ENCODE measurements around the gene GTF2F2. TPM values are rescaled to one million over a fixed set of nuclear protein-coding genes. Genes with fewer than 3 reads are reported as not detected.
A peak's percentile ranks its signal among the peaks of the same experiment; 100 is the strongest.

The GTF2F2 gene
- total RNA-seq, 1 donor: 19.9 TPM

GRCh38 chr13:45195421-45195820, 75.1 kb downstream of the GTF2F2 start:
- H2AFZ ChIP-seq (ENCODE audit: low read length): no peak overlapping the region
- H3K9me3 ChIP-seq (ENCODE audit: low read depth, low read length): no peaks in the 10 kb centered on the region
- no peaks in the 10 kb centered on the region for H4K20me1 ChIP-seq (ENCODE audit: insufficient read depth, low read length)
- no peak overlapping the region for H3K4me3 ChIP-seq (ENCODE audit: insufficient read depth, low read length)
- TF ChIP-seq, protein P1, sequence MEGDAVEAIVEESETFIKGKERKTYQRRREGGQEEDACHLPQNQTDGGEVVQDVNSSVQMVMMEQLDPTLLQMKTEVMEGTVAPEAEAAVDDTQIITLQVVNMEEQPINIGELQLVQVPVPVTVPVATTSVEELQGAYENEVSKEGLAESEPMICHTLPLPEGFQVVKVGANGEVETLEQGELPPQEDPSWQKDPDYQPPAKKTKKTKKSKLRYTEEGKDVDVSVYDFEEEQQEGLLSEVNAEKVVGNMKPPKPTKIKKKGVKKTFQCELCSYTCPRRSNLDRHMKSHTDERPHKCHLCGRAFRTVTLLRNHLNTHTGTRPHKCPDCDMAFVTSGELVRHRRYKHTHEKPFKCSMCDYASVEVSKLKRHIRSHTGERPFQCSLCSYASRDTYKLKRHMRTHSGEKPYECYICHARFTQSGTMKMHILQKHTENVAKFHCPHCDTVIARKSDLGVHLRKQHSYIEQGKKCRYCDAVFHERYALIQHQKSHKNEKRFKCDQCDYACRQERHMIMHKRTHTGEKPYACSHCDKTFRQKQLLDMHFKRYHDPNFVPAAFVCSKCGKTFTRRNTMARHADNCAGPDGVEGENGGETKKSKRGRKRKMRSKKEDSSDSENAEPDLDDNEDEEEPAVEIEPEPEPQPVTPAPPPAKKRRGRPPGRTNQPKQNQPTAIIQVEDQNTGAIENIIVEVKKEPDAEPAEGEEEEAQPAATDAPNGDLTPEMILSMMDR (IDR thresholded peaks at IDR 0.05; ENCODE audit: extremely low read depth, low read depth, low read length): no peak
- DNase-seq (ENCODE audit: insufficient read length, low spot score, missing footprints): no peak
- H3K4me1 ChIP-seq (ENCODE audit: insufficient read depth, low read length): peaks cover 37% of the 10 kb centered on the region
- peak overlapping the region; percentile 50 for H3K27ac ChIP-seq (ENCODE audit: low read depth, low read length)
- peaks cover 20% of the 10 kb centered on the region for H3K79me2 ChIP-seq (ENCODE audit: insufficient read depth, low read length)
- no peaks in the 10 kb centered on the region for H3K27me3 ChIP-seq (ENCODE audit: insufficient read depth, low read length)
- no peaks in the 10 kb centered on the region for H3K36me3 ChIP-seq (ENCODE audit: insufficient read depth, low read length)
- peak overlapping the region; percentile 20 for H3K4me2 ChIP-seq (ENCODE audit: insufficient read depth, low read length)

DNA sequence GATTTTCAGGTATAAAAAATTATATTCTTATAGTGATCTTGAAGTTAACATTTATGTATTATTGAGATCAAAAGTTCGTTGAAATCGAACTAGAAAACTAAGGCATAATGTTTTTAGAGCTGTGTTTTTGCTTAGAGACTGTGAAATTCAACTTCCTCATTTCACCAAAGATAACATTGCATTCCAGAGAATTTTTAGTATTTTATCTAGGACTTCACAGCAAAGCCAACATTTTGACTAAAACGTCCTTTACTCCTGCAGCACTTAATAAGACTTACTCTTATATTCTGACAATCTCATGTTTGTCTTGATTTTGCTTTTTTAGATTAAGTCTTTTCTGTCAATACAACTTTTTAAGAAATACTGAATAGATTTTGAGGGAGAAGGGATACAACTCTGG, 75.8 kb downstream of the GTF2F2 start:
- H3K4me2 ChIP-seq (ENCODE audit: insufficient read depth, low read length): peak overlapping the region; percentile 20
- no peak overlapping the region for H2AFZ ChIP-seq (ENCODE audit: low read length)
- H3K4me3 ChIP-seq (ENCODE audit: insufficient read depth, low read length): no peak overlapping the region
- H4K20me1 ChIP-seq (ENCODE audit: insufficient read depth, low read length): no peaks in the 10 kb centered on the region
- no peaks in the 10 kb centered on the region for H3K36me3 ChIP-seq (ENCODE audit: insufficient read depth, low read length)
- TF ChIP-seq, protein P1 (IDR thresholded peaks at IDR 0.05; ENCODE audit: extremely low read depth, low read depth, low read length): no peak
- H3K79me2 ChIP-seq (ENCODE audit: insufficient read depth, low read length): peaks cover 20% of the 10 kb centered on the region
- peaks cover 42% of the 10 kb centered on the region for H3K4me1 ChIP-seq (ENCODE audit: insufficient read depth, low read length)
- H3K27ac ChIP-seq (ENCODE audit: low read depth, low read length): peak overlapping the region; percentile 50
- DNase-seq (ENCODE audit: insufficient read length, low spot score, missing footprints): no peak
- H3K9me3 ChIP-seq (ENCODE audit: low read depth, low read length): no peaks in the 10 kb centered on the region
- no peaks in the 10 kb centered on the region for H3K27me3 ChIP-seq (ENCODE audit: insufficient read depth, low read length)

GRCh38 chr13:45196622-45197021, 76.3 kb downstream of the GTF2F2 start:
- no peak overlapping the region for H3K4me2 ChIP-seq (ENCODE audit: insufficient read depth, low read length)
- no peak for DNase-seq (ENCODE audit: insufficient read length, low spot score, missing footprints)
- no peak overlapping the region for H3K4me3 ChIP-seq (ENCODE audit: insufficient read depth, low read length)
- H3K4me1 ChIP-seq (ENCODE audit: insufficient read depth, low read length): peaks cover 42% of the 10 kb centered on the region
- H3K79me2 ChIP-seq (ENCODE audit: insufficient read depth, low read length): peaks cover 20% of the 10 kb centered on the region
- H3K27ac ChIP-seq (ENCODE audit: low read depth, low read length): peak overlapping the region; percentile 2
- no peaks in the 10 kb centered on the region for H3K36me3 ChIP-seq (ENCODE audit: insufficient read depth, low read length)
- H3K9me3 ChIP-seq (ENCODE audit: low read depth, low read length): no peaks in the 10 kb centered on the region
- no peaks in the 10 kb centered on the region for H3K27me3 ChIP-seq (ENCODE audit: insufficient read depth, low read length)
- no peak overlapping the region for H2AFZ ChIP-seq (ENCODE audit: low read length)
- no peaks in the 10 kb centered on the region for H4K20me1 ChIP-seq (ENCODE audit: insufficient read depth, low read length)
- TF ChIP-seq, protein P1 (IDR thresholded peaks at IDR 0.05; ENCODE audit: extremely low read depth, low read depth, low read length): no peak

DNA sequence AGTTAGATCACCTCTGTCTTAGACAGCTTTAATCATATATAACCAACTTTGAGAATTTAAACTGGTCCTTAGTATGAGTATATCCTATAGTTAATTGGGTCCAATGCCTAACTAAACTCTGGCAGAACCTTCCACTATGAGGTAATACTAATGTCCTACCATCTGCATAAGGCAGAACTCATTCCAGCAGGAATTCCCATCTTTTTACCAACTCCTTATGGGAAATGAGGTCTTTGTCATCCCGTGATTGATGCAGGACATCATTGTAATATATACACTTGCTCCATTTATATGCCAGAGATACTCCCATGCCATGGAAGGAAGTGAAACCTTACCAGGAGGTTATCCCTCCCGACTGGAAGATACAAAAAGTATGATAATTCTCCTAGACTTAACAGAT, 77.7 kb downstream of the GTF2F2 start:
- peaks cover 29% of the 10 kb centered on the region for H3K4me1 ChIP-seq (ENCODE audit: insufficient read depth, low read length)
- H3K79me2 ChIP-seq (ENCODE audit: insufficient read depth, low read length): peaks cover 20% of the 10 kb centered on the region
- H3K36me3 ChIP-seq (ENCODE audit: insufficient read depth, low read length): no peaks in the 10 kb centered on the region
- H3K4me3 ChIP-seq (ENCODE audit: insufficient read depth, low read length): no peak overlapping the region
- no peaks in the 10 kb centered on the region for H4K20me1 ChIP-seq (ENCODE audit: insufficient read depth, low read length)
- H3K27ac ChIP-seq (ENCODE audit: low read depth, low read length): no peak overlapping the region
- H2AFZ ChIP-seq (ENCODE audit: low read length): no peak overlapping the region
- TF ChIP-seq, protein P1 (IDR thresholded peaks at IDR 0.05; ENCODE audit: extremely low read depth, low read depth, low read length): no peak
- H3K9me3 ChIP-seq (ENCODE audit: low read depth, low read length): no peaks in the 10 kb centered on the region
- no peak overlapping the region for H3K4me2 ChIP-seq (ENCODE audit: insufficient read depth, low read length)
- no peaks in the 10 kb centered on the region for H3K27me3 ChIP-seq (ENCODE audit: insufficient read depth, low read length)
- DNase-seq (ENCODE audit: insufficient read length, low spot score, missing footprints): no peak
